NT2/D1 (cell line): ENCODE measurements around the gene KCNJ12.
"Not testable (repeated sequence)": the region's sequence is repeated elsewhere in the genome, so short reads cannot be mapped to it uniquely, and the experiment has no call there.

Source experiments
- SUZ12 ChIP-seq: IDR thresholded peaks from 2 replicates; pipeline ENCODE4 v1.6.1; 2011; ENCODE audit not compliant: insufficient read length, insufficient read depth; ENCODE audit errors: extremely low read depth
- ZNF274 ChIP-seq: IDR thresholded peaks from 2 replicates; pipeline ENCODE4 v1.6.1; 2011; ENCODE audit warnings: mild to moderate bottlenecking, low read depth, low read length

DNA sequence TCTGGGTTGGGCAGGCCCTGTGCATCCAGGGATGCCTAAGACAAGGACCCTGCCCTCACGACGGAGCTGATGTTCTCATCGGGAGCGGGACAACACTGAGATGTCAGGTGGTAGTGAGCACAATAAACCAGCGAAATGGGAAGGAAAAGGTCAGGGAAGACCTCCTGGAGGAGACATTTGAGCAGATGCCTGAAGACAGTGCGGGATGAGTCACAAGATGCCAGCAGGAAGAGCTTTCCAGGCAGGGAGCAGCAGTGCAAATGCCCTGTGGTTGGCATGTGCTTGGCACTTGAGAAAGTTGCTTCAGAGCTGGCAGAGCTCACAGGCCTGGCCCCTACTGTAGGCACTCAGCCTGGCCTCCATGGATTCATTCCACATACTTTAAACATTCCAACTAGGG, 28.5 kb upstream of the KCNJ12 start:
- not testable (repeated sequence) for TF ChIP-seq SUZ12, ZNF274
